Right renal pelvis (tissue), 4 donors: ENCODE measurements around the gene KIF11. TPM values are rescaled to one million over a fixed set of nuclear protein-coding genes. Genes with fewer than 3 reads are reported as not detected.

Source experiments
- DNase-seq, 4 donors: peaks; one replicate each; pipeline ENCODE4 v3.0.0-alpha.2; 2013; ENCODE audit warnings: low read depth in 4 of 4, low spot score in 3 of 4, missing footprints in 1 of 4
- polyA plus RNA-seq, 4 donors: library from polyadenylated mRNA; unstranded; fragments of 120-200 nt; gene quantifications; one replicate each; pipeline ENCODE4 v1.2.1, GENCODE V29; 2013; ENCODE audit not compliant: insufficient read length in 4 of 4

KIF11 gene
- polyA plus RNA-seq, 4 donors, result 30.7 to 38.4 (median 33.5) TPM

- no peak for DNase-seq
Measured at GRCh38 chr10:92699518-92700381, 106.8 kb downstream of the KIF11 start.

- DNase-seq, result no peak
Measured at GRCh38 chr10:92702301-92702916, 109.5 kb downstream of the KIF11 start.

Other genes starting within 250 kb of the KIF11 start
- 10 to 100 TPM; 21.9 to 27.5 (median 26.6) TPM for gene IDE, start 19.0 kb upstream of the KIF11 start, polyA plus RNA-seq
- gene HHEX, start 96.8 kb downstream of the KIF11 start, polyA plus RNA-seq, result 10 to 100 TPM in 3 of 4 donors, 1 to 10 TPM in 1; 8.5 to 11.4 (median 11.0) TPM